GM13977 (cell line): ENCODE results near the gene PGGHG.
A peak's percentile ranks its signal among the peaks of the same experiment; 100 is the strongest.
"Not testable (repeated sequence)": the region's sequence is repeated elsewhere in the genome, so short reads cannot be mapped to it uniquely, and the experiment has no call there.

Experiments
- DNase-seq: peaks from one replicate; pipeline ENCODE4 v3.0.0; 2012; ENCODE audit warnings: low spot score
- CTCF ChIP-seq: IDR thresholded peaks from 2 replicates; pipeline ENCODE4 v1.5.1; 2012; ENCODE audit warnings: mild to moderate bottlenecking, control low read depth; ENCODE audit not compliant: insufficient read depth; ENCODE audit errors: extremely low read depth, missing control alignments
- in situ Hi-C: fragments of 300-500 bp; cut with MboI; formaldehyde crosslinking; loops from one replicate; pipeline ENCODE4 v1.12.0; 2022; ENCODE audit warnings: low sequenced_read_pairs, low pct_unique_long_range_greater_than_20kb, mixed read lengths, inconsistent platforms; ENCODE audit not compliant: unreplicated experiment

PGGHG gene

GRCh38 chr11:316031-316701, 27.2 kb downstream of the PGGHG start:
- no peak for DNase-seq
- TF ChIP-seq CTCF, result no peak
- in situ Hi-C loops, result no loop called here

- no peak for DNase-seq
- in situ Hi-C loops, result no loop called here
- no peak for TF ChIP-seq CTCF
These were observed 28.0 kb downstream of the PGGHG start for GRCh38 chr11:316891-317301.

GRCh38 chr11:317668-318404, 28.9 kb downstream of the PGGHG start:
- DNase-seq, in situ Hi-C loops: not testable (repeated sequence)

GRCh38 chr11:318405-319120, 29.6 kb downstream of the PGGHG start:
- in situ Hi-C loops, DNase-seq: not testable (repeated sequence)

GRCh38 chr11:319121-319887, 30.4 kb downstream of the PGGHG start:
- DNase-seq, in situ Hi-C loops: not testable (repeated sequence)

GRCh38 chr11:319888-320273, 31.0 kb downstream of the PGGHG start:
- DNase-seq, in situ Hi-C loops: not testable (repeated sequence)

- in situ Hi-C loops, result no loop called here
- DNase-seq, result peak; percentile 8
- no peak for TF ChIP-seq CTCF
These were observed 35.2 kb downstream of the PGGHG start for GRCh38 chr11:324156-324555.

GRCh38 chr11:324593-325517, 35.9 kb downstream of the PGGHG start:
- DNase-seq, in situ Hi-C loops: not testable (repeated sequence)
